Progenitor cell of endocrine pancreas (in vitro differentiated cells): Measurements from ENCODE around the gene CCDC171. TPM values are rescaled to one million over a fixed set of nuclear protein-coding genes. Genes with fewer than 3 reads are reported as not detected.

Experiments
- DNase-seq: peaks from one replicate; pipeline ENCODE4 v3.0.0; 2021; ENCODE audit warnings: low spot score; ENCODE audit not compliant: unreplicated experiment
- H3K27ac Mint-ChIP-seq: 2 replicates; pipeline ENCODE4 v1.8.0; 2021; ENCODE audit warnings: mild to moderate bottlenecking, moderate library complexity, mixed read lengths
- H3K27me3 Mint-ChIP-seq: 2 replicates; pipeline ENCODE4 v1.8.0; 2021; ENCODE audit warnings: mixed read lengths
- H3K36me3 Mint-ChIP-seq: 2 replicates; pipeline ENCODE4 v1.8.0; 2022; ENCODE audit warnings: mixed read lengths; ENCODE audit not compliant: insufficient read depth
- H3K4me1 Mint-ChIP-seq: 2 replicates; pipeline ENCODE4 v1.8.0; 2021; ENCODE audit warnings: low read depth, mixed read lengths
- H3K4me3 Mint-ChIP-seq: 2 replicates; pipeline ENCODE4 v1.8.0; 2021; ENCODE audit warnings: low read depth, mild to moderate bottlenecking, moderate library complexity, mixed read lengths
- H3K9me3 Mint-ChIP-seq: 2 replicates; pipeline ENCODE4 v1.8.0; 2021; ENCODE audit warnings: low read depth, mixed read lengths
- CTCF ChIP-seq: fragments of 200-600 bp; sonication (generic); IDR thresholded peaks from one replicate; pipeline ENCODE4 v1.5.0; 2021; ENCODE audit warnings: antibody characterized with exemption, mild to moderate bottlenecking; ENCODE audit not compliant: unreplicated experiment
- total RNA-seq: library from RNA; stranded (reverse); gene quantifications from 2 replicates; pipeline ENCODE4 v1.2.1, GENCODE V29; 2021

CCDC171 gene
- total RNA-seq, 1 donor from 2014 or later: 5.1 TPM

DNA sequence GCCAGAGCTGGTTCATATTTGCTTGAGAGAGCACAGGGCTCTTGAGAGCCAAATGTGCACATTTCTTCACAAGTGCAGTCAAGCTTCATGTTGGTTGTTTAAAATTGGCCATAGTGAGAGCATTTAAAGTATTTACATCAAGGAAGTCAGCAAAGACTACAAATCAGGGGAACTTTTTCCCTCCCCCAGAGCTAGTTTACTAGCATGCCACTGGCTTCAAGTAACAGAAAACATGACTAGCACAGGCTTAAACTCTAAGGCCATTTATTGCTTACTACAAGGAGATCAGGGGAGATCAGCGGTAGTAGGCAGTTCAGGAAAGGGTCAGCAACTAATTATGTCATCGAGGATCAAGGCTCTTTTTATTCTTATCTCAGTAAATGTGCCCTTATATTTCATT is 11.0 kb upstream of the CCDC171 start:
- no peaks in the 10 kb centered on the region for H3K27me3 Mint-ChIP-seq
- no peak overlapping the region for H3K27ac Mint-ChIP-seq
- no peaks in the 10 kb centered on the region for H3K36me3 Mint-ChIP-seq
- H3K9me3 Mint-ChIP-seq: no peaks in the 10 kb centered on the region
- TF ChIP-seq CTCF: no peak
- peaks cover 2% of the 10 kb centered on the region for H3K4me1 Mint-ChIP-seq
- H3K4me3 Mint-ChIP-seq: no peak overlapping the region
- no peak for DNase-seq

GRCh38 chr9:15542624-15543023 is 10.2 kb upstream of the CCDC171 start:
- TF ChIP-seq CTCF: no peak
- H3K27me3 Mint-ChIP-seq: no peaks in the 10 kb centered on the region
- no peak for DNase-seq
- no peak overlapping the region for H3K27ac Mint-ChIP-seq
- no peaks in the 10 kb centered on the region for H3K4me1 Mint-ChIP-seq
- H3K36me3 Mint-ChIP-seq: no peaks in the 10 kb centered on the region
- H3K4me3 Mint-ChIP-seq: no peak overlapping the region
- H3K9me3 Mint-ChIP-seq: no peaks in the 10 kb centered on the region

DNA sequence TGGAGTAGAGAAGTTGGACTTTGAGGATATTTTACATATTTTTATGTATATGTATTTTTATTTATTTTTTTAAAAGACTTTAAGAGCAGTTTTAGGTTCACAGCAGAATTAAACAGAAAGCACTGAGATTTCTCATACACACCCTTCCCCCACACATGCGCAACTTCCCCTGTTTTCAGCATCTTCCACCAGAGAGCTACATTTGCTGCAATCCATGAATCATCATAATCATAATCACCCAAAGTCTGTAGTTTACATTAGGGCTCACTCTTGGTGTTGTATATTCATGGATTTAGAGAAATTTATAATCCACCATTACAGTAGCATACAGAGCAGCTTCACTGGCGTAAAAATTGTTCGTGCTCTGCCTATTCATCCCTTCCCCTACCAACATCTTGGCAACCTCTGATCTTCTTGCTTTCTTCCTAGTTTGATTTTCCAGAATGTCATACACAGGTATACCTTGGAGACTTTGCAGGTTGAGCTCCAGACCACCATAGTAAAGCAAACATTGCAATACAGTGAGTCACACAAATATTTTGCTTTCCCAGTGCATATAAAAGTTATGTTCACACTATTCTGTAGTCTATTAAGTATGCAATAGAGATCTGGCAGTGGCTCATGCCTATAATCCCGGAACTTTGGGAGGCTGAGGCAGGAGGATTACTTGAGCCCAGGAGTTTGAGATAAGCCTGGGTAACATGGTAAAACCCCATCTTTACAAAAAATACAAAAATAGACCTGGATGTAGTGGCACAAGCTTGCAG is 9.6 kb upstream of the CCDC171 start:
- no peaks in the 10 kb centered on the region for H3K36me3 Mint-ChIP-seq
- H3K4me1 Mint-ChIP-seq: no peaks in the 10 kb centered on the region
- H3K9me3 Mint-ChIP-seq: no peaks in the 10 kb centered on the region
- H3K27me3 Mint-ChIP-seq: no peaks in the 10 kb centered on the region
- no peak overlapping the region for H3K27ac Mint-ChIP-seq
- TF ChIP-seq CTCF: no peak
- DNase-seq: no peak
- no peak overlapping the region for H3K4me3 Mint-ChIP-seq

- Mint-ChIP-seq H3K27me3 (peaks cover 7% of the 10 kb centered on the region), H3K9me3 (no peaks in the 10 kb centered on the region), H3K4me3 (no peak overlapping the region), H3K36me3 (no peaks in the 10 kb centered on the region), H3K27ac (no peak overlapping the region), H3K4me1 (no peaks in the 10 kb centered on the region)
- no peak for DNase-seq
- no peak for TF ChIP-seq CTCF
These were observed 3.2 kb upstream of the CCDC171 start for GRCh38 chr9:15549611-15550010.

GRCh38 chr9:15553528-15553898 is 670 bp downstream of the CCDC171 start:
- no peak for TF ChIP-seq CTCF
- Mint-ChIP-seq H3K27ac (no peak overlapping the region), H3K4me1 (no peaks in the 10 kb centered on the region), H3K4me3 (peak overlapping the region; percentile 92), H3K27me3 (peaks cover 7% of the 10 kb centered on the region), H3K36me3 (no peaks in the 10 kb centered on the region), H3K9me3 (no peaks in the 10 kb centered on the region)
- no peak for DNase-seq
